HepG2 (cell line): ENCODE results near the gene RSPH9. TPM values are rescaled to one million over a fixed set of nuclear protein-coding genes. Genes with fewer than 3 reads are reported as not detected.

Experiments used
- CSRNP2 ChIP-seq: sonication (generic); formaldehyde crosslinking; conservative IDR thresholded peaks from 2 replicates; pipeline ENCODE4 v1.8.0; 2022; ENCODE audit warnings: low read depth, missing genetic modification reagents
- ELF1 ChIP-seq: sonication (generic); formaldehyde crosslinking; IDR thresholded peaks from 2 replicates; pipeline ENCODE4 v1.4.0; 2020; ENCODE audit warnings: missing genetic modification reagents
- ETV5 ChIP-seq: IDR thresholded peaks from 2 replicates; pipeline ENCODE4 v1.6.1; 2018; ENCODE audit warnings: missing biosample characterization, missing genetic modification reagents, inconsistent platforms, borderline replicate concordance
- GATAD1 ChIP-seq: IDR thresholded peaks from 2 replicates; pipeline ENCODE4 v1.6.1; 2016; ENCODE audit warnings: missing genetic modification reagents, missing compliant biosample characterization
- HNRNPK ChIP-seq: fragments of 200-400 bp; formaldehyde crosslinking; IDR thresholded peaks from 2 replicates; pipeline ENCODE4 v1.6.1; 2018; ENCODE audit warnings: low read length, low read depth, moderate library complexity, mild to moderate bottlenecking; ENCODE audit not compliant: poor library complexity, severe bottlenecking
- HOXA9 ChIP-seq: sonication (generic); formaldehyde crosslinking; IDR thresholded peaks from 2 replicates; pipeline ENCODE4 v1.8.1; 2022; ENCODE audit warnings: missing genetic modification reagents, mild to moderate bottlenecking, moderate library complexity, borderline replicate concordance
- JUNB ChIP-seq: sonication (generic); formaldehyde crosslinking; IDR thresholded peaks from 2 replicates; pipeline ENCODE4 v1.8.0; 2022; ENCODE audit warnings: missing genetic modification reagents, mild to moderate bottlenecking, borderline replicate concordance
- KAT2B ChIP-seq: fragments of 150-350 bp; IDR thresholded peaks from 2 replicates; pipeline ENCODE4 v1.6.1; 2014; ENCODE audit warnings: low read depth, low read length, borderline replicate concordance
- KAT7 ChIP-seq: IDR thresholded peaks from 2 replicates; pipeline ENCODE4 v1.6.1; 2018; ENCODE audit warnings: borderline replicate concordance, missing compliant biosample characterization
- NFIB ChIP-seq: sonication (generic); formaldehyde crosslinking; IDR thresholded peaks from 2 replicates; pipeline ENCODE4 v1.9.0; 2021; ENCODE audit warnings: missing genetic modification reagents, mild to moderate bottlenecking, borderline replicate concordance
- STAG1 ChIP-seq: sonication (generic); formaldehyde crosslinking; IDR thresholded peaks from 2 replicates; pipeline ENCODE4 v1.4.0; 2020; ENCODE audit warnings: missing genetic modification reagents
- ZNF12 ChIP-seq: sonication (generic); formaldehyde crosslinking; IDR thresholded peaks from 2 replicates; pipeline ENCODE4 v1.5.0; 2020; ENCODE audit warnings: missing genetic modification reagents
- ZNF143 ChIP-seq: sonication (generic); formaldehyde crosslinking; IDR thresholded peaks from 2 replicates; pipeline ENCODE4 v1.4.0; 2020; ENCODE audit warnings: missing genetic modification reagents
- ZNF382 ChIP-seq: sonication (generic); formaldehyde crosslinking; IDR thresholded peaks from 2 replicates; pipeline ENCODE4 v1.5.0; 2020; ENCODE audit warnings: missing genetic modification reagents, mild to moderate bottlenecking, borderline replicate concordance
- ZNF713 ChIP-seq: sonication (generic); formaldehyde crosslinking; IDR thresholded peaks from 2 replicates; pipeline ENCODE4 v1.4.0; 2020; ENCODE audit warnings: mild to moderate bottlenecking, missing genetic modification reagents
- ZZZ3 ChIP-seq: sonication (generic); formaldehyde crosslinking; IDR thresholded peaks from 2 replicates; pipeline ENCODE4 v1.4.0; 2020; ENCODE audit warnings: missing genetic modification reagents, mild to moderate bottlenecking, borderline replicate concordance
- polyA plus RNA-seq, 8 experiments: library from polyadenylated mRNA; depleted of rRNA in 3 of 8; stranded (reverse) in 7 of 8; unstranded in 1 of 8; fragments of >200 nt; fragmentation: Illumina TruSeq in 4 of 8; extraction: Trizol in 4 of 8; gene quantifications; 2 replicates each; pipeline versions ENCODE4 v1.2.1 to v1.2.3, GENCODE V29; 2011 to 2016; ENCODE audit warnings: low read depth in 4 of 8, missing spikeins in 1 of 8, mixed read lengths in 1 of 8; ENCODE audit not compliant: insufficient read depth in 1 of 8
- total RNA-seq, 5 experiments: library from RNA; depleted of rRNA; stranded (reverse); fragments of >200 nt; fragmentation: Illumina TruSeq; extraction: Trizol; gene quantifications; 2 replicates each; pipeline ENCODE4 v1.2.3, GENCODE V29; 2016; ENCODE audit warnings: low read depth in 1 of 5
- TF ChIP-seq, protein P1 (sequence below): sonication (generic); formaldehyde crosslinking; IDR thresholded peaks from 2 replicates; pipeline ENCODE4 v1.5.1; 2020; ENCODE audit warnings: mild to moderate bottlenecking, missing genetic modification reagents, borderline replicate concordance
- TF ChIP-seq, protein P2 (sequence below): sonication (generic); formaldehyde crosslinking; IDR thresholded peaks from 2 replicates; pipeline ENCODE4 v1.5.1; 2020; ENCODE audit warnings: missing genetic modification reagents, mild to moderate bottlenecking, borderline replicate concordance
- TF ChIP-seq, protein P3 (sequence below): sonication (generic); formaldehyde crosslinking; IDR thresholded peaks from 2 replicates; pipeline ENCODE4 v1.5.1; 2020; ENCODE audit warnings: missing genetic modification reagents, mild to moderate bottlenecking, borderline replicate concordance

The RSPH9 gene
- total and polyA plus RNA-seq, 2 of the 13 experiments (the other 11 are each of a cell fraction or from before 2014, with no cell fraction given) = 0.04 TPM; not detected in 1

- TF ChIP-seq, protein P1, sequence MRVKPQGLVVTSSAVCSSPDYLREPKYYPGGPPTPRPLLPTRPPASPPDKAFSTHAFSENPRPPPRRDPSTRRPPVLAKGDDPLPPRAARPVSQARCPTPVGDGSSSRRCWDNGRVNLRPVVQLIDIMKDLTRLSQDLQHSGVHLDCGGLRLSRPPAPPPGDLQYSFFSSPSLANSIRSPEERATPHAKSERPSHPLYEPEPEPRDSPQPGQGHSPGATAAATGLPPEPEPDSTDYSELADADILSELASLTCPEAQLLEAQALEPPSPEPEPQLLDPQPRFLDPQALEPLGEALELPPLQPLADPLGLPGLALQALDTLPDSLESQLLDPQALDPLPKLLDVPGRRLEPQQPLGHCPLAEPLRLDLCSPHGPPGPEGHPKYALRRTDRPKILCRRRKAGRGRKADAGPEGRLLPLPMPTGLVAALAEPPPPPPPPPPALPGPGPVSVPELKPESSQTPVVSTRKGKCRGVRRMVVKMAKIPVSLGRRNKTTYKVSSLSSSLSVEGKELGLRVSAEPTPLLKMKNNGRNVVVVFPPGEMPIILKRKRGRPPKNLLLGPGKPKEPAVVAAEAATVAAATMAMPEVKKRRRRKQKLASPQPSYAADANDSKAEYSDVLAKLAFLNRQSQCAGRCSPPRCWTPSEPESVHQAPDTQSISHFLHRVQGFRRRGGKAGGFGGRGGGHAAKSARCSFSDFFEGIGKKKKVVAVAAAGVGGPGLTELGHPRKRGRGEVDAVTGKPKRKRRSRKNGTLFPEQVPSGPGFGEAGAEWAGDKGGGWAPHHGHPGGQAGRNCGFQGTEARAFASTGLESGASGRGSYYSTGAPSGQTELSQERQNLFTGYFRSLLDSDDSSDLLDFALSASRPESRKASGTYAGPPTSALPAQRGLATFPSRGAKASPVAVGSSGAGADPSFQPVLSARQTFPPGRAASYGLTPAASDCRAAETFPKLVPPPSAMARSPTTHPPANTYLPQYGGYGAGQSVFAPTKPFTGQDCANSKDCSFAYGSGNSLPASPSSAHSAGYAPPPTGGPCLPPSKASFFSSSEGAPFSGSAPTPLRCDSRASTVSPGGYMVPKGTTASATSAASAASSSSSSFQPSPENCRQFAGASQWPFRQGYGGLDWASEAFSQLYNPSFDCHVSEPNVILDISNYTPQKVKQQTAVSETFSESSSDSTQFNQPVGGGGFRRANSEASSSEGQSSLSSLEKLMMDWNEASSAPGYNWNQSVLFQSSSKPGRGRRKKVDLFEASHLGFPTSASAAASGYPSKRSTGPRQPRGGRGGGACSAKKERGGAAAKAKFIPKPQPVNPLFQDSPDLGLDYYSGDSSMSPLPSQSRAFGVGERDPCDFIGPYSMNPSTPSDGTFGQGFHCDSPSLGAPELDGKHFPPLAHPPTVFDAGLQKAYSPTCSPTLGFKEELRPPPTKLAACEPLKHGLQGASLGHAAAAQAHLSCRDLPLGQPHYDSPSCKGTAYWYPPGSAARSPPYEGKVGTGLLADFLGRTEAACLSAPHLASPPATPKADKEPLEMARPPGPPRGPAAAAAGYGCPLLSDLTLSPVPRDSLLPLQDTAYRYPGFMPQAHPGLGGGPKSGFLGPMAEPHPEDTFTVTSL (CRISPR knock-in tag) = no peak
- TF ChIP-seq ZNF12 (CRISPR knock-in tag) = peak; percentile 54; the same call in 1 of the 2 replicates
- TF ChIP-seq ZNF713 = no peak
- TF ChIP-seq ZNF382 (CRISPR knock-in tag) = no peak
- peak; percentile 74 for TF ChIP-seq ZNF143 (CRISPR knock-in tag)
- peak; percentile 55; the same call in 1 of the 2 replicates for TF ChIP-seq ETV5 (CRISPR knock-in tag)
- peak; percentile 94; the same call in 1 of the 2 replicates for TF ChIP-seq NFIB (CRISPR knock-in tag)
- TF ChIP-seq, protein P2, sequence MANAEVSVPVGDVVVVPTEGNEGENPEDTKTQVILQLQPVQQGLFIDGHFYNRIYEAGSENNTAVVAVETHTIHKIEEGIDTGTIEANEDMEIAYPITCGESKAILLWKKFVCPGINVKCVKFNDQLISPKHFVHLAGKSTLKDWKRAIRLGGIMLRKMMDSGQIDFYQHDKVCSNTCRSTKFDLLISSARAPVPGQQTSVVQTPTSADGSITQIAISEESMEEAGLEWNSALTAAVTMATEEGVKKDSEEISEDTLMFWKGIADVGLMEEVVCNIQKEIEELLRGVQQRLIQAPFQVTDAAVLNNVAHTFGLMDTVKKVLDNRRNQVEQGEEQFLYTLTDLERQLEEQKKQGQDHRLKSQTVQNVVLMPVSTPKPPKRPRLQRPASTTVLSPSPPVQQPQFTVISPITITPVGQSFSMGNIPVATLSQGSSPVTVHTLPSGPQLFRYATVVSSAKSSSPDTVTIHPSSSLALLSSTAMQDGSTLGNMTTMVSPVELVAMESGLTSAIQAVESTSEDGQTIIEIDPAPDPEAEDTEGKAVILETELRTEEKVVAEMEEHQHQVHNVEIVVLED = peak; percentile 83
- no peak for TF ChIP-seq JUNB (CRISPR knock-in tag)
- TF ChIP-seq CSRNP2 (CRISPR knock-in tag) = no peak
- TF ChIP-seq ELF1 (CRISPR knock-in tag) = peak; percentile 48; the same call in 1 of the 2 replicates
- 0 out of 2 replicates have a peak, but pooled peaks have one; percentile 6 for TF ChIP-seq ZZZ3
- TF ChIP-seq, protein P3, sequence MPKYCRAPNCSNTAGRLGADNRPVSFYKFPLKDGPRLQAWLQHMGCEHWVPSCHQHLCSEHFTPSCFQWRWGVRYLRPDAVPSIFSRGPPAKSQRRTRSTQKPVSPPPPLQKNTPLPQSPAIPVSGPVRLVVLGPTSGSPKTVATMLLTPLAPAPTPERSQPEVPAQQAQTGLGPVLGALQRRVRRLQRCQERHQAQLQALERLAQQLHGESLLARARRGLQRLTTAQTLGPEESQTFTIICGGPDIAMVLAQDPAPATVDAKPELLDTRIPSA (CRISPR knock-in tag) = no peak
- TF ChIP-seq KAT2B = no peak
- TF ChIP-seq HOXA9 = no peak
- peak; percentile 45; the same call in 1 of the 2 replicates for TF ChIP-seq GATAD1 (CRISPR knock-in tag)
- TF ChIP-seq KAT7 (CRISPR knock-in tag) = 0 out of 2 replicates have a peak, but pooled peaks have one; percentile 2
- TF ChIP-seq HNRNPK = no peak
- no peak for TF ChIP-seq STAG1 (CRISPR knock-in tag)
These were observed 15.1 kb upstream of the RSPH9 start (continued) for GRCh38 chr6:43629505-43630300.
